K562 (cell line): ENCODE data around the gene TXNRD2. TPM values are rescaled to one million over a fixed set of nuclear protein-coding genes. Genes with fewer than 3 reads are reported as not detected.

Source experiments
- ATF1 ChIP-seq, 2 experiments: fragments of 450-650 bp in 1 of 2; IDR thresholded peaks; 2 replicates each; pipeline ENCODE4 v1.6.1; 2016; ENCODE audit warnings: missing compliant biosample characterization in 1 of 2, missing genetic modification characterization in 1 of 2
- ATF6 ChIP-seq: sonication (generic); formaldehyde crosslinking; IDR thresholded peaks from 2 replicates; pipeline ENCODE4 v1.4.0; 2020; ENCODE audit warnings: mild to moderate bottlenecking, missing genetic modification reagents
- CCAR2 ChIP-seq: fragments of 200-400 bp; formaldehyde crosslinking; IDR thresholded peaks from 2 replicates; pipeline ENCODE4 v1.6.1; 2017; ENCODE audit warnings: mild to moderate bottlenecking, low read depth, low read length
- CEBPG ChIP-seq, 3 experiments: fragments of 200-800 bp in 1 of 3; sonication (Bioruptor generic) in 1 of 3; sonication (generic) in 1 of 3; formaldehyde crosslinking in 1 of 3; IDR thresholded peaks in 2 of 3; conservative IDR thresholded peaks in 1 of 3; 2 replicates each; pipeline versions ENCODE4 v1.6.1 to v1.8.0; 2016 to 2022; ENCODE audit warnings: missing compliant biosample characterization in 2 of 3, missing genetic modification characterization in 2 of 3, mild to moderate bottlenecking in 1 of 3, missing genetic modification reagents in 1 of 3
- DPF2 ChIP-seq: fragments of 450-650 bp; IDR thresholded peaks from 2 replicates; pipeline ENCODE4 v1.6.1; 2016
- ERF ChIP-seq: fragments of 450-650 bp; formaldehyde crosslinking; IDR thresholded peaks from 2 replicates; pipeline ENCODE4 v1.4.0; 2020; ENCODE audit warnings: mild to moderate bottlenecking, mixed read lengths
- HIVEP1 ChIP-seq: fragments of 250-450 bp; sonication (Bioruptor Pico); IDR thresholded peaks from 2 replicates; pipeline ENCODE4 v1.4.0; 2020; ENCODE audit warnings: mild to moderate bottlenecking
- HMGN3 ChIP-seq: IDR thresholded peaks from 2 replicates; pipeline ENCODE4 v1.6.1; 2011; ENCODE audit warnings: borderline replicate concordance, low read depth, mild to moderate bottlenecking, mixed read lengths, low read length; ENCODE audit not compliant: insufficient read length; ENCODE audit errors: extremely low read depth
- HMGXB4 ChIP-seq: sonication (generic); formaldehyde crosslinking; IDR thresholded peaks from 2 replicates; pipeline ENCODE4 v1.8.1; 2023; ENCODE audit warnings: mild to moderate bottlenecking, missing genetic modification reagents
- MEIS2 ChIP-seq: fragments of 450-650 bp; IDR thresholded peaks from 2 replicates; pipeline ENCODE4 v1.6.1; 2014; ENCODE audit warnings: mild to moderate bottlenecking; ENCODE audit not compliant: partially characterized antibody
- NR0B1 ChIP-seq: fragments of 450-650 bp; IDR thresholded peaks from one replicate; pipeline ENCODE4 v1.6.1; 2018; ENCODE audit warnings: mild to moderate bottlenecking, moderate library complexity; ENCODE audit not compliant: partially characterized antibody
- POLR2AphosphoS2 ChIP-seq: IDR thresholded peaks from 2 replicates; pipeline ENCODE4 v1.6.1; 2012; ENCODE audit warnings: low read length, improper control_type of control experiment
- TAF7 ChIP-seq: fragments of 450-650 bp; IDR thresholded peaks from 2 replicates; pipeline ENCODE4 v1.6.1; 2016; ENCODE audit warnings: missing genetic modification characterization, missing compliant biosample characterization
- U2AF2 ChIP-seq: fragments of 200-400 bp; formaldehyde crosslinking; optimal IDR thresholded peaks from 2 replicates; pipeline ENCODE3; 2017; ENCODE audit warnings: low read depth, mild to moderate bottlenecking, low read length
- VEZF1 ChIP-seq: fragments of 200-800 bp; sonication (Bioruptor generic); IDR thresholded peaks from 2 replicates; pipeline ENCODE4 v1.6.1; 2017; ENCODE audit warnings: missing genetic modification characterization, missing compliant biosample characterization
- ZNF217 ChIP-seq: sonication (generic); formaldehyde crosslinking; IDR thresholded peaks from 2 replicates; pipeline ENCODE4 v1.8.0; 2022; ENCODE audit warnings: mild to moderate bottlenecking, missing genetic modification reagents
- ZNF354B ChIP-seq: fragments of 250-450 bp; sonication (Bioruptor Pico); IDR thresholded peaks from 2 replicates; pipeline ENCODE4 v1.4.0; 2020
- ZNF395 ChIP-seq: fragments of 200-800 bp; sonication (Bioruptor generic); IDR thresholded peaks from 2 replicates; pipeline ENCODE4 v1.6.1; 2017; ENCODE audit warnings: missing genetic modification characterization, missing compliant biosample characterization
- ZNF436 ChIP-seq: fragments of 250-450, 450-650 bp; sonication (Bioruptor Pico); formaldehyde crosslinking; IDR thresholded peaks from 2 replicates; pipeline ENCODE4 v1.7.0; 2020; ENCODE audit warnings: mild to moderate bottlenecking
- polyA plus RNA-seq, 8 experiments: library from polyadenylated mRNA; depleted of rRNA in 4 of 8; stranded (reverse) in 5 of 8; unstranded in 3 of 8; fragments of >200 nt; fragmentation: Nextera tagmentation in 2 of 8; fragmentation: Illumina TruSeq in 1 of 8; extraction: Ambion mirVana in 2 of 8; extraction: Trizol in 1 of 8; gene quantifications; 2 replicates each; pipeline versions ENCODE4 v1.2.1 to v1.2.3, GENCODE V29; 2011 to 2014; ENCODE audit warnings: inconsistent platforms in 1 of 8, missing spikeins in 1 of 8
- total RNA-seq, 7 experiments: library from RNA; depleted of rRNA in 6 of 7; stranded (reverse); fragments of >200 nt in 6 of 7; fragmentation: Illumina TruSeq in 2 of 7; extraction: Trizol in 2 of 7; gene quantifications; 2 replicates each; pipeline versions ENCODE4 v1.2.1 to v1.2.3, GENCODE V29; 2011 to 2021; ENCODE audit warnings: low replicate concordance in 1 of 7

TXNRD2 gene
- total and polyA plus RNA-seq, 9 of the 15 experiments (the other 6 are each of a cell fraction or from before 2014, with no cell fraction given), result 3.3 to 80.2 (median 49.4) TPM

- TF ChIP-seq NR0B1 (no peak), ATF1 (CRISPR knock-in tag; IDR thresholded peaks at IDR 0.05) (no peak), ATF1 (tag; IDR thresholded peaks at IDR 0.05) (no peak), DPF2 (peak; percentile 93), ZNF354B (CRISPR knock-in tag) (0 out of 2 replicates have a peak, but pooled peaks have one; percentile 21), ZNF217 (CRISPR knock-in tag) (no peak), POLR2AphosphoS2 (peak; percentile 93; the same call in 1 of the 2 replicates), ERF (CRISPR knock-in tag) (no peak), MEIS2 (no peak), ZNF436 (CRISPR knock-in tag) (peak; percentile 66; the same call in 1 of the 2 replicates), VEZF1 (no peak; the same call in 1 of the 2 replicates), TAF7 (tag) (no peak), U2AF2 (no peak), CCAR2 (no peak), HMGN3 (no peak), HMGXB4 (CRISPR knock-in tag) (peak; percentile 96), CEBPG (CRISPR knock-in tag; IDR thresholded peaks at IDR 0.05) (no peak), CEBPG (tag; conservative IDR thresholded peaks at IDR 0.05 in 1 of 2, IDR thresholded peaks at IDR 0.05 in 1 of 2) (no peak), HIVEP1 (CRISPR knock-in tag) (no peak), ATF6 (CRISPR knock-in tag) (no peak), ZNF395 (CRISPR knock-in tag) (no peak)
These were observed 32.1 kb downstream of the TXNRD2 start (continued) for GRCh38 chr22:19909350-19910179.
